ENCODE results near the gene MYO7A.

DNA sequence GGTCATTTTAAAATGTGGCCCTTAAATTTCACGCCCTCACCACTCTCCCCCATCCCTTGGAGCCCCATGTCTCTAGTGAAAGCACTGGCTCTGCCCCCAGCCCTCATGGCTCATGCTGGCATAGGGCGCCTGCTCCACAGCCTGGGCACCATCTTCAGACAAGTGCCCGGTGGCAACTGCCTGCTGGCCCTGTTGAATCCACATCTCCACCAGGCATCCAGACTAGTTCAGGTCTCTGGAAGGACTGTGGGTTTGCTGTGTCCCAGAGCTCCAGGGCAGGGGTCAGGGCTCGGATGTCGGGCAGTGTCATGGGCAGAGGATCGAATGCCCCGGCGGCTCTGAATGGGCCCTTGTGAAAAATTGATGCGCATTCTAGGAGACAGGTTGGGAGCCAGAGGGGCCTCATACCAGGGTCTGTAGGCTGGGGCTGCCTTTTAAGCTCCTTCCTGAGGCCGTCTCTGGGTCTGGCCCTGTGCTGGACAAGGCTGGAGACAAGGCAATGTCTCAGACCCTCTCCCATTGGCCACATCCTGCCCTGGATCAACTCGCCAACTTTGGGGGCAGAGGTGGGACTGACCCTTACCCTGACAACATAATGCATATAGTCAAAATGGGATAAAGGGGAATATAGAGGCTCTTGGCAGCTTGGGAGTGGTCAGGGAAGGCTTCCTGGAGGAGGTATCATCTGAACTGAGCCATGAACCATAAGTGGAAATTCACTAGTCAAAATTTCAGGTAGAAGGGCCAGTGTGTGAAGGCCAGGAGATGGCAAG, 1.2 kb downstream of the MYO7A start:
- TF ChIP-seq, protein P1, sequence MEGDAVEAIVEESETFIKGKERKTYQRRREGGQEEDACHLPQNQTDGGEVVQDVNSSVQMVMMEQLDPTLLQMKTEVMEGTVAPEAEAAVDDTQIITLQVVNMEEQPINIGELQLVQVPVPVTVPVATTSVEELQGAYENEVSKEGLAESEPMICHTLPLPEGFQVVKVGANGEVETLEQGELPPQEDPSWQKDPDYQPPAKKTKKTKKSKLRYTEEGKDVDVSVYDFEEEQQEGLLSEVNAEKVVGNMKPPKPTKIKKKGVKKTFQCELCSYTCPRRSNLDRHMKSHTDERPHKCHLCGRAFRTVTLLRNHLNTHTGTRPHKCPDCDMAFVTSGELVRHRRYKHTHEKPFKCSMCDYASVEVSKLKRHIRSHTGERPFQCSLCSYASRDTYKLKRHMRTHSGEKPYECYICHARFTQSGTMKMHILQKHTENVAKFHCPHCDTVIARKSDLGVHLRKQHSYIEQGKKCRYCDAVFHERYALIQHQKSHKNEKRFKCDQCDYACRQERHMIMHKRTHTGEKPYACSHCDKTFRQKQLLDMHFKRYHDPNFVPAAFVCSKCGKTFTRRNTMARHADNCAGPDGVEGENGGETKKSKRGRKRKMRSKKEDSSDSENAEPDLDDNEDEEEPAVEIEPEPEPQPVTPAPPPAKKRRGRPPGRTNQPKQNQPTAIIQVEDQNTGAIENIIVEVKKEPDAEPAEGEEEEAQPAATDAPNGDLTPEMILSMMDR (IDR thresholded peaks at IDR 0.05; ENCODE audit: insufficient read depth, low read depth, low read length), result no peak
- TF ChIP-seq EZH2 (IDR thresholded peaks at IDR 0.05; ENCODE audit: insufficient read depth, low read length), result no peak
